GM18873 (cell line): ENCODE measurements around the gene ESRP2.

Experiments used
- ATAC-seq: cut with Tn5 transposase; IDR thresholded peaks from one replicate; pipeline ENCODE4 v1.9.1; 2021; ENCODE audit warnings: mild to moderate bottlenecking, moderate library complexity, moderate number of reproducible peaks; ENCODE audit not compliant: unreplicated experiment, low FRiP score

ESRP2 gene

DNA sequence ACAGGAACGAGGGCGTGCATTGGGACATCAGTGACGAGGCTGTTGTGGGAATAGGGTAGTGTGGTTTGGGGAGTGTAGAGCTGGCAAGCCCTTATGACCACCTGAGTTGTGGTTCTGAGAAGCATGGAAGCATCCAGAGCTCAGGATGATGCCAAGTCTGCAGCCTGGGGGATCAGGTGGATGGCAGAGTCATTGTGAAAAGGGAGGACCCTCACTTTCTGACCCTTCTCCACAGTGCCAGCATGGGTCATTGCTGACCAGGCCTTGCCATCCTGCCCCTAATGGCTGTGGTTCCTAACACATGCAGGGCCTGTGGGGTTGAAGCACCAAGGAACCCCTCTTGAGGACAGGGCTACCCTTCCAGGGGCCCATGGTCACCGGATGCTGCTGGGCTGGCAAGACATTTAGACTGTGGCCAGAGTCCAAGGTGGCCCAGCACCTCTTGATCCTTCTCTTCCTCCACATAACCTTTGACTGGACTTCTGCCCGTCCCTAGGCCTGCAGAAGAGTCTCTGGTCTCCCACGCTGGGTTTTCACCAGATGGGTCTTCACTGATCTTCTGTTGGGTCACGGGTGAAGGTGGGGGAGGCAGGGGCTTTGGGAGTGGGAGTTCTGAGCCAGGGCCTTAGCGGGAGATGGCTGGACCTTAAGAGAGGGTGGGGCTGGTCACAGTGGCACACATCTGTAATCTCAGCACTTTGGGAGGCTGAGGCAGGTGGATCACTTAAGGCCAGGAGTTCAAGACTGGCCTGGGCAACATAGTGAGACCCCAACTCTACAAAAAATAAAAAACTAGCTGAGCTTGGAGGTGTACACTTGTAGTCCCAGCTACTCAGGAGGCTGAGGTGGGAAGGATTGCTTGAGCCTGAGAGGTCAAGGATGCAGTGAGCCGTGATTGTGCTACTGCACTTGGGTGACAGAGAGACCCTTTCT is 7.3 kb upstream of the ESRP2 start:
- no peak for ATAC-seq

DNA sequence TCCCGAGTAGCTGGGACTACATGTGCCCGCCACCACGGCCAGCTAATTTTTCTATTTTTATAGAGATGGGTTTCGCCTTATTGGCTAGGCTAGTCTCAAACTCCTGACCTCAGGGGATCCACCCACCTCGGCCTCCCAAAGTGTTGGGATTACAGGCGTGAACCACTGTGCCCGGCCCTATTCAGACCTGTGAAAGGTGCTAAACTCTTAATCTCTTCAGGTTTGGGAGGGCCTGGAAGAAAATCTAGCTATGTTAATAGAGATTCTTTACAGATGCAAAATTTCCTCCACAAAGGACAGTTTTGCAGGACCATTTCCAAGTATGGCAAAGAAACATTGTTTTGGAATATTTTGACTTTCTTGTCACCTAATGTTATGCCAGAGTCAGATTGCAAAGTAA is 6.2 kb upstream of the ESRP2 start:
- no peak for ATAC-seq

DNA sequence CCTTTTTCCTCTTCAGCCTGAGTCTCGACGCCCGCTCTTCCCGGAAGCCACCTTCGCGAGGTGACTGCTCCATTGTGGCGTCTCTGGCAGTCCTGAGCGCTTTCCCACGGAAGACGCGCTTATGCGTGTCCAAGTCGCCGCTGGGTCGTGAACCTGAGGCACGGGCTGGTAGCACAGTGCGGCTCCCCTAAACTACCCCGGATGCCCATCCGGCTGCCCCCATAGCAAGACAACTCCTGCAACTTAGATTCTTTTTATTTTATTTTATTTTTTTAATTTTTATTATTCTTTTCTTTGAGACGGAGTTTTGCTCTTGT is 2.1 kb upstream of the ESRP2 start:
- no peak for ATAC-seq

DNA sequence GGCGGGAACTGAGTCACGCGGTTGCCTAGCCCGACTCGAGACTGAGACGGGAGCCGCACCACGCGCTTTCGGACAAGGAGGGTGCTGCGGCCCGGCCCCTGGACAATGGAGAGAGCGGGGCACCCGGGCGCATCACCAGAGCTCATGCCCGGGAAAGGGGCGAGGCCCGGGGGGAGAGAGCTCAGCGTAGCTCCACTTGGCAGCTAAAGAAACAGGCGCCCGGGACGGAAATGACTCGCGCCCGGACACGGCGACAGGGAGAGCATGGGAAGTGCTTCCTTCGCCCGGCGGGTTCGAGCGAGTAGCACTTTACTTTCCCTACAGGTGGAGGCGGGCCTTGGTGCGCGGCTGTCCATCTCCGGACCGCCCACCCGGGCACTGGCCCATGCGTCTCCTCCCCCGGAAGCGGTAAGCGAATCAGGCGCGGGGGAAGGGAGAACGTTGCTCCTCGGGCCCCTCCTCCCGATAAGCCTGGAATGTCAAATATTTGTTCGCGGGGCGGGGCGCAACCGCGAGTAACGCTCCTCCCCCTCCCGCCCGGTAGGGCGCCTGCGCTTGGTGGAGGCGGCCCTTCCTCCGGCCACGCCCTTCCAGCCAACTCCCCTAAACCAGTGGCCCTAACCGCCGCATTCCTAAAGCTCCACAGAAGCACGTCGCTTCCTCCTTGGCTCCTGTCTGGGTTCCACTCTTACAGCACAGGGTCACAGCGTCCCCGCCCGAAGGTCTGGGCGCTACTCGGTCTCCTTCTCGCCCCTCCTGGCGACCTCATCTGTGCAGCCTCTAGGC is 1.5 kb upstream of the ESRP2 start:
- peak; percentile 80 for ATAC-seq

DNA sequence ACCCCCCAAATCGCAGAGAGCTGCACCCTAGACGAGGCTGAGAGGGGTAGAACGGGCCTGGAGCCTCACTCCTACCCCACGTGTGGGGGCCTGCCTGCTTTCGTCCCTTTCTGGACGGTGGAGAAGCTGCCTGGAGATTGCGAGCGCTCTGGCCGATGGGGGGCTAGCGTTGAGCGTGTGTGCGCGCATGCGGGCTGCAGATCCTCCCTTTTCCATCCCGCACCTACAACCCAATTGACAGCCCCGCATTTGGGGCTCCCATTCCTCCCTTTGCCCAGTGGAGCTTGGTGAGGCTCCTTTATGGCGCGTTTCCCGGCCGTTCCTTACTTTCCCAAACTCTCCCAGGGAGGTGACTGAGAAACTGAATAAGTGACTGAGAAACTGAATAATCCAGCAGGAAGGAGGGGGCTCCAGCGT is 907 bp upstream of the ESRP2 start:
- ATAC-seq: no peak

DNA sequence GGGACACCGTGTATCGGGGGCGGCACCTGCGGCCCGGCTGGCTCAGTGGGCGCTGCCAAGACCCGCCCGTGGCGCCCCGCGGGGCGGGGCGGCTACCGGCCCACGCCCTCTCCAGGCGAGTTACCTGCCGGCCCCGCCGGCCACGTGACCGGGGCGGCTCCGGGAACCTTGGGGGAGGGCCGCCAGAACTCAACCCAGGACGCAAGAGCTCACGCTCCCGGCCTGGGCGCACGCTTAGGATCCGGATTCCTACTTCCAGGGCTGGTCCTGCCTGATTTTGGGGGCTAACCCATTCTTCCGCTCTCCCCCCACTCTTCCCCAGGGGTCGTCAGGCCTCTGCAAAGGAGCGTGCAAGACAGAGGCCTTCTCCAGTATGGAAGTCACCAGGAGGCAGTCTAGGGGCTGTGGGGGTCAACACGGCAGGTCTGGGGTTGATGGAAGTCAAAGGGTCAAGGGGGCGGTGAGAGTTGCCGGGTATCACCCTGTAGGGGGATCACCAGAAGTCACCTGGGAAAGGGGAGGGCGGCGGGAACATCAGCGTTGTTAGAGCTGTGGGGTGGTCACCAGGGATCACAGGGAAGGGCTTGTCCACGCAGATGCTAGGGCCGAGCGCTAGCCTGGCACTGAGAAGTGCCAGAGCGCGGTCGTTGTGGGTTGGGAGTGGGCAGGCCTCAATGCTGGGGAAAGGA is 354 bp upstream of the ESRP2 start:
- ATAC-seq: no peak

DNA sequence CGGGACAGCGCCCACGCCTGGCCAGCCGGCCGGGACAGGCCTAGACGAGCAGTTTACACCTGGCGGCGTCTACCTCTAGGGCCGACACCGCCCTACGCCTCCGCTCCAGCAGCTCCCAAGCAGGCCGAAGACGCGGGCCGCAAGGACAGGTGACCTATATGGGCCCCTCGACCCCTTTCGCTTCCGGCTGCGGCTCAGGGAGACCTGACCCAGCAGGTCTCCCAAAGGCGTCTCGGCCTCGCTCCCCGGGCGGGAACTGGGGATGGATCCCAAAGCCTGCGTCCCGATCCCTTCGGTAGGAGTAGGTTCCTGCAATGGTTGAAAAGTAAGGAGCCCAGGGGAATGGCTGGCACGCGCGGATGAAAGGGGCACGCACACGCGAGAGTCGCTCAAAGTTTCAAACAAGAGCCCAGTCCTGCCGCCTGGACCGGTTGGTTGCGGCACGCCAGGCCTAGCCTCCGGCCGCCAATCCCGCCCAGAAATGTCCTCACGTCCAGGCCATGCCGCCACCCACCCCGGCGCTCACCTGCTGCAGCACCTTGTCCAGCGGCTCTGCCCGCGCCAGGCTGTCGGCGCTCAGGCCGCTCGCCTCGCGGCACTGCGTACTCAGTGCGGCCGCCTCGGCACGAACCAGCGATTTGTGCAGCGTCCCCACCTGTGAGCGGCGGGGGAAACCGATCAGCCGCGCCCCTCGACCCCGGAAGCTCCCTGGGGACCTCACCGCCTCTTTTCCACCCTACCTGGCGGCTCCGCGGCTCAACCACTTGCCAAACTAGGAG is 630 bp downstream of the ESRP2 start:
- ATAC-seq: no peak

DNA sequence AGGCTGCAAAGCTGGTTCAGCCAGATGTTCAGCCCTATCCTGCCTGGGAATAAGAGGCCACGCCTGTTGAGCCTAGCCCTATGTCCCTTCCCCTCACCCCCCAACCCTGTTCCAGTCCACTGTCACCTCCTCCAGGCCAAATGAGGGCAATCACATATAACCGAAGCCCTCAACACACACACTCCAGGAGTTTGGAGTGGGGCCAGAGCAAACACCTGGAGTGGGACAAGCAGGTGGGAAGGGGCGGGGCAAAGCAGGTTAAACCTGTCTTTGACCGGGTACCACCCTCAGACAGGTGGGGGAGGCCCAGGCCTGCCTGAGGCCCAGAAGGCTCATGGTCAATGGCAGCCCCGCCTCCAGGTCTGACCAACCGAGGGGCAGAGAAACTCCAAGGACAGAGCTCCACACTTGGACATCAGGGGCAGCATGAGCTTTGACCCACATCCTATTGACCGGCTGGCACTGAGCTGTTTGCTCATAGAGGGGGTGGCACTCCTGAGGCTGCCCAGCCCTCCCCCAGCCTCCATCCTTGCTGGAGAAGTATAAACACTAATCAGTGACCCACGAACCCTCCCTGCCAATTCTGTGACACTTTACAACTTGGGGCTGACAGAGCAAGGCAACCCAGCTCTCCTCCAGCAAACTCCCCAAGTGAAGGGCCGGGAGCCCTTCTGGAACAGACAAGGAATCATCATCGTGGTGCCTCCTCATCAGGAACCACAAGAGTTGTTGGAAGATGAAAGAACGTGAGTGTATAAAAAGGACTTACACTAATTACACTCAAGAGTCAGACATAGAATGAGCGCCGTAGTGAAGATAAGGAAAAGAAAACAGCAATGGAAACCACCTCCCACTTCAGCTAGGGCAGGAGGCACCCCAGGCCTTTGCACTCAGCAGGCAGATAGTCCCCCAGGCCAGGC is 1.5 kb downstream of the ESRP2 start:
- no peak for ATAC-seq

DNA sequence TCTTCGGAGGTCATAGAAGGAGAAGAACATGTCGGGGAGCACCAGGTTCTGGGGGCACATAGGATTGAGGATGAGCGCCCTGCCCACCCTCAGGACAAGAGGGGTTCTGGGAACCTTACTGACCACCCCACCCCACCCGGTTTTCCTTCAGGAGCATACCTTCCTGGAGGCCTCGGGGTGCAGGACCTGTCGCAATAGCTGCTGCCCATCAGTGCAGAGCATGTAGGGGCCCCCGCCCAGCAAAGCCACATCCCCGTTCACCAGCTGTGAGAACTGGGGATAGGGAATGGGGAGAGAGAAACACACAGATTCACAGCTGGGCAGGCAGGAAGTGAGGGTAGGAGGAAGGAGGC is 2.1 kb downstream of the ESRP2 start:
- ATAC-seq: no peak

DNA sequence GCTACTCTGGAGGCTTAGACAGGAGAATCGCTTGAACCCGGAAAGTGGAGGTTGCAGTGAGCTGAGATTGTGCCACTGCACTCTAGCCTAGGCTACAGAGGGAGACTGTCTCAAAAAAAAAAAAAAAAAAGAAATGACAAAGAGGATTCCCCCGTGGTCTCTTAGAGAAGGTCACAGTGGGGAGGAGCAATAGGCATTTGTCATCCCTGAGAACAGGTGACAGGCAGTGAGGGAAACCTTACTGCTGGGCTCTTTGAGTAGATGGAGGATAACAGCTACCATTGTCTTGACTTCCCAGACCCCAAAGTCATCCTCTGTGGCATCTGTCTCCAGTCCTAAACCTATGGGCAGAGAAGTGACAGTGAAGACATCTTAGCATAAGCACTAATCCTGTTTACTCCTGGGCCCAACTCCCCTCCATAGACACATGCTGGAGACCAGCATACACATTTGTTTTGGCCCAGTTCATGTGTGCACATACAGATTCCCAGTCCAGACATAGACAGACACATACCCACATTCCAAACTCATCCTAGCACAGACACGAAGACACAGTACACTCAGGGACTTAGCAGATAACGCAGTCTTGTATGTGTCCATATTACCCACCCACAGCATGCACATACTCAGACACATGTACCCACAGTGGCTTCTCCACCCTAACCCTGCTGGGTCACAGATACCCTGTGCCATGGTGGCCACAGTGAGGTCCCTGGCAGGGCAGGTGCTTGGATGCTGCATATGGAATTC is 2.7 kb downstream of the ESRP2 start:
- ATAC-seq: no peak

DNA sequence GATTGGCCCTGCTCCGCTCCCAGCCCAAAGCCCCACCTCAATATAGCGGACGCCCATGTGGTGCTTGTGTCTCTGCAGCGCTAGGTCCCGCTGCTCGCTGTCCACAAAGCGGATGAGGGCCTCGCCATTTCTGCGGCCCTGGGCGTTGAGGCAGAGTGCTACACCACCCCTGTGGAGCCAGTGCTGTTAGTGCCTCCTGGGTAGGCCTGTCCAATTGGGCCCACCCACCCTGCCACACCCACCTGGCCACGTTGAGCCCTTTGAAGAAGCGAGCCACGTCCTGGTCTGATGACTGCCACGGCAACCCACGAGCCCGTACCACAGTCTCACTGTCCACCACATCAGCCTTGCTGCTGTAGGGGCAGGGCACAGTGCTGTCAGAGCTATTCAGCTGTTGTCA is 3.6 kb downstream of the ESRP2 start:
- no peak for ATAC-seq

DNA sequence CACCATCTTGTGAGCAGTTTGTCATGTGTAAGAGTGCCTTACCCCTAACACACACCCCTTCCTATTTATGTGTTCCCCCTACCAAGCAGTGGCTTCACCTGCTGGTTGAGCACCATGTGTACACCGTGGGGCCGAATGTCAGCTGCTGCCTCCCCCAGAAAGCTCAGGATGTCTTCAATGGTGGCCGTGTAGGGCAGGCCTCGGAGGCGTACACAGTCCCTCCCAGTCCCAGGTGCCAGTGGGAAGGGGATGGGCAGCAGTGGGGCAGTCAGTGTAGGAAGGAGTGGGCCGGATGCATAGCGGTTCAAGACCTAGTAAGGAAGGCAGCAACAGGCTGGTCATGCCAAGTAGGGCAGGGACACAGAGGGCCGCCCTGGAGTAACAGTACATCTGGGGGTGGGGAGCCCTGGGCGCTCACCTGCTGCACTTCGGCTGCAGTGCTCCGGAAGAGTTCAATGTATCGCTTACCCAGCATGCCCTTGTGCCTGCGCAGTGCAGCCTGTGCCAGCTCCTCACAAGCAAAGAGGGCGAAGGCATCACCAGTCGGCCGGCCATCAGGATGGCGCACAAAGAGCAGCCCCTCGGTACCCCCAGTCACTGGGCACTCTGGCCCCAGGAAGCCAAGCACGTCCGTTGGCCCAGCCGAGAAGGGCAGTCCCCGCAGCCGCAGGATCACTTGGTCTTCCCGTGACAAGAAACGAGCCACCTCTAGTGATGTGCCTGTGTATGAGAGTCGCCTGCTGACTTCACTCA is 4.4 kb downstream of the ESRP2 start:
- ATAC-seq: no peak

DNA sequence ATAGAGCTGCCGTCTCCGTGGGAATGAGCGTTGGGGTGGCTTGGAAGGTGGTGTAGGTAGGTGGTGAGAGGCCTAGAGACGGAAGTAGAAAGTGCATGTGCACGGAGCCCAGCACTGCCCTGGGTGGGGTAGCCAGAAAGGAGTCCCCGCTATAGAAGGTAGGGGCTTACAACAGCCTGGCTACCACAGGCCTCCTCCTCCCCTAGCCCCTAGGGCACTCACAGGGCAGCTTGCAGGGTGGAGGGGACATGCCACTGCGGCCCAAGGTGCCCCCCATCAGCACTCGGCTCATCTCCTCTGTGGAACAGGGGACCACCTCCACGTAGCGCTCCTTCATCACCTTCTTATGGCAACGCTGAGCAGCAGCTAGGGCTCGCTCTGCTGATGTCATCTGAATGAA is 5.0 kb downstream of the ESRP2 start:
- no peak for ATAC-seq

DNA sequence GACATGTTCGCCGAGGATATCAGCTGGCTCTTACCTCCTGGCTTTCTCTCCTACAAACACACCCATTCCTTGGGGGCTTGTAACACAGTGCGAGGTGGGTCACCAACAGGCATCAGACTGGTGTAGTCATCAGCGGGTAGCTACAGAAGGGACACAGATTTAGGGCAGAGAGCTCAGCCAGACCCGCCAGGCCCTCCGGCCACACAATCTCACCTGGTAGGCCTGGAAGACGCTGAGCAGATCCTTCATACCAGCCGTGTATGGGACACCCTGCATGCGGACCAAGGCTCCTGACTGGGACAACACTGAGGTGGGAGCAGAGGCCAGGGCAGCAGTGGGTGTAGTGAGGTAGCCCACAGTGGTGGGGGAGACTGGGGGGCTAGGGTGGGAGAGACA is 5.8 kb downstream of the ESRP2 start:
- no peak for ATAC-seq

DNA sequence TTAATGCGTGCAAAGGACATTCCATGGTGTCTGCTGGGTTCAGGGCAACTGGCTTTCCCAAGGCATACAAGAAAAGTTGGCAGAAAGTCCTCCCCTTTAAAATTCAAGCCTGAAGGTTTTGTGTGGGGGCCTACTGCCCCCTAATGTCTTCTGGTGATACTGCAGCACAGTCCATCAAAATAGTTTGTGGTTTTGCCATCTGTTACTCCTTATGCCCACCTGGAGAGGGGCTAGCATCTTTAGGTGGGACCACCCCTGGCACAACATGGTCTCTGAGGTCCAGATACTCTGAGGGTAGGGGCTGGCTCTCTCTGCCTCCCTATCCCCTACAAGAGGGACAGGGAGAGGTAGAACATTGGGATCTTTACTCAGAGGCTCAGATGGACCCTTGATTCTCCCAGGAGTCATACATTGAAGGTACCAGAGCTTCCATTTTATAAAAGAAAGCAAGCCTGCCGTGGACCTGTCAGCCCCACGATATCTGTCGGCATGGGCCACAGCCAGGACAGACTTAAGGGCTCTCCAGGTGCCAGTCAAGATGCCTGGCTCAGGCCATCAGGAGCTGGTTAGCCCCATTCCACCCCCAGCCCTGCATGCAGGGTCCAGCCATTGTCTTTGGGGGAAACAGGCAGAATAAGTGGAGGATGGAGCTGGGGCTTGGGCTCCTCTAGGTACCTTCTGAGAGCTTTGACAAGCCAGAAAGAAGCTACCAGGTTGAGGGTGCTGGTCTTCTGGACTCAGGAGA is 6.3 kb downstream of the ESRP2 start:
- no peak for ATAC-seq

DNA sequence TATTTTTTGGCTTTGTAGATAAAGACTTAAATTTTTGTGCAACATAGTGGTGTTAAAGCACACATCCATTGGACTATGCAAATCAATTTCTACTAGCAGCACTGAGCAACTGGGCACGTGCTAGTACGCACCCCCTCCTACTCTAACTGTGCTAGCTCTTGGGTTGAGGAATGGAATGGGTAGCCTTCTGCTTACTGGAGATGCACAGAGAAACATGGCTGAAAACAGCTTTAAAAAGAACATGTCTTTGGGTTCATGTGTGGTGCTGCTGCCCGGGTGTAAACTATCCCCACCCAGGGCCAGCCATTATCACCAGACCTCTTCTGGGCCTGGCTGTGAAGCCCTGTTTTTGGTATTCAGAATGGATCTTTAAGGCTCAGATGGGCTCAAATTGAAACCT is 7.3 kb downstream of the ESRP2 start:
- no peak for ATAC-seq

DNA sequence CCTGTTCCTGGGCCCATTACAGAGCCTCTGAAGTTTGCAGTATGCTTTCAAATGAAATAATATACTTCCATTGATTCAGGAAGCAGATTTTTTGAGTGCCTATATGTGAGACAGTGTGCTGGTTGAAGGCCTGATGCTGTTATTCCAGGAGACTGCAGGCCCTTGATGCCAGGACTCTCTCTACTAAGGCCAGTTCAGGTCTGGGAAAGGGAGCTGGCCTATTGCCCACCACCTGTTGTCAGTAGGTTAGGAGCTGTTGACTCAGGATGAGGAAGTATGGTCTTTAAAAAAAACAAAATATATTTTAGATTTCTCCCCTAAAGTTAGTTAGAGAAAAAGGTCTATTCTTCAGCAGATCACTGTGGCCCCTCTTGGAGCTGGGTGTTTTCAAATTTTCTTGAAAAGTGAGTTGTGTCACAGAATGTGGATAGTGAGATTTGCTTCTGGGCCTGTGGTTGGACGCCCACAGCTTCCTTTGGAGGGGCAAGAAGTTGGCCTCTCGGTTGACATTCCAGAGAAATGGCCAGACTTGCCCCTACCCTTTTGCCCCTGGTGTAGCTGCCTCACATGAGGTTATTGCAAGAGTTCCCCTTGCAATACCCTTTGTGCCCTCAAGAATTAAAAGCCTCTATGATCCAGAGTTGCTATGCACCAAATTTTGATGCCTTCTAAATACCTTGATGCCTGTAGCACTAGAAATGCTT is 7.9 kb downstream of the ESRP2 start:
- ATAC-seq: no peak
